ENCODE results near the gene TGM1.

Gene TGM1

GRCh38 chr14:24300326-24300980 lies 37.5 kb upstream of the TGM1 start:
- no peaks in the 10 kb centered on the region for H3K27me3 ChIP-seq (ENCODE audit: control insufficient read depth, insufficient read depth, low read length)
- H3K36me3 ChIP-seq (ENCODE audit: insufficient read depth, low read length), result peaks cover 50% of the 10 kb centered on the region
- H3K4me1 ChIP-seq (ENCODE audit: control insufficient read depth, insufficient read depth, low read length), result peaks cover 19% of the 10 kb centered on the region
- H3K4me2 ChIP-seq (ENCODE audit: low read length), result peak overlapping the region; percentile 99
- peak overlapping the region; percentile 98 for H3K4me3 ChIP-seq (ENCODE audit: low read length)
- H3K9ac ChIP-seq (ENCODE audit: low read depth, low read length), result peak overlapping the region; percentile 91
- no peaks in the 10 kb centered on the region for H3K9me3 ChIP-seq (replicated peaks; ENCODE audit: low read length)

GRCh38 chr14:24299255-24300191 lies 36.5 kb upstream of the TGM1 start, which contains the start of the genes DHRS1 and NOP9:
DHRS1 (minus strand) TSS chr14:24299780; CDS start chr14:24299106, 674 bp downstream.
NOP9 (plus strand) TSS chr14:24299850; CDS start chr14:24299955, 105 bp downstream.
- Histone ChIP-seq H3K27me3 (ENCODE audit: control insufficient read depth, insufficient read depth, low read length) (no peaks in the 10 kb centered on the region), H3K36me3 (ENCODE audit: insufficient read depth, low read length) (peaks cover 41% of the 10 kb centered on the region), H3K9me3 (replicated peaks; ENCODE audit: low read length) (no peaks in the 10 kb centered on the region), H3K4me2 (ENCODE audit: low read length) (peak within 1 kb of the TSS; percentile 99), H3K4me1 (ENCODE audit: control insufficient read depth, insufficient read depth, low read length) (peaks cover 19% of the 10 kb centered on the region), H3K9ac (ENCODE audit: low read depth, low read length) (peak within 1 kb of the TSS; percentile 91), H3K4me3 (ENCODE audit: low read length) (peak within 1 kb of the TSS; percentile 98)

- peaks cover 19% of the 10 kb centered on the region for H3K4me1 ChIP-seq (ENCODE audit: control insufficient read depth, insufficient read depth, low read length)
- H3K36me3 ChIP-seq (ENCODE audit: insufficient read depth, low read length), result peaks cover 34% of the 10 kb centered on the region
Observed at GRCh38 chr14:24298892-24299254, 35.9 kb upstream of the TGM1 start.

GRCh38 chr14:24297190-24297964 lies 34.4 kb upstream of the TGM1 start:
- Histone ChIP-seq H3K4me3 (ENCODE audit: low read length) (no peak overlapping the region), H3K4me1 (ENCODE audit: control insufficient read depth, insufficient read depth, low read length) (peaks cover 19% of the 10 kb centered on the region), H3K9me3 (replicated peaks; ENCODE audit: low read length) (no peaks in the 10 kb centered on the region), H3K36me3 (ENCODE audit: insufficient read depth, low read length) (peaks cover 26% of the 10 kb centered on the region), H3K4me2 (ENCODE audit: low read length) (no peak overlapping the region), H3K27me3 (ENCODE audit: control insufficient read depth, insufficient read depth, low read length) (no peaks in the 10 kb centered on the region), H3K9ac (ENCODE audit: low read depth, low read length) (no peak overlapping the region)

More at GRCh38 chr14:24298892-24299254, 35.9 kb upstream of the TGM1 start:
- peak overlapping the region; percentile 98 for H3K4me3 ChIP-seq (ENCODE audit: low read length)
- H3K27me3 ChIP-seq (ENCODE audit: control insufficient read depth, insufficient read depth, low read length), result no peaks in the 10 kb centered on the region
- no peaks in the 10 kb centered on the region for H3K9me3 ChIP-seq (replicated peaks; ENCODE audit: low read length)
- peak overlapping the region; percentile 91 for H3K9ac ChIP-seq (ENCODE audit: low read depth, low read length)
- peak overlapping the region; percentile 99 for H3K4me2 ChIP-seq (ENCODE audit: low read length)

GRCh38 chr14:24296341-24297157 lies 33.6 kb upstream of the TGM1 start:
- peaks cover 25% of the 10 kb centered on the region for H3K36me3 ChIP-seq (ENCODE audit: insufficient read depth, low read length)
- no peaks in the 10 kb centered on the region for H3K27me3 ChIP-seq (ENCODE audit: control insufficient read depth, insufficient read depth, low read length)
- H3K4me1 ChIP-seq (ENCODE audit: control insufficient read depth, insufficient read depth, low read length), result peaks cover 19% of the 10 kb centered on the region
- H3K4me3 ChIP-seq (ENCODE audit: low read length), result no peak overlapping the region
- peak overlapping the region; percentile 22 for H3K9ac ChIP-seq (ENCODE audit: low read depth, low read length)
- peak overlapping the region; percentile 38 for H3K4me2 ChIP-seq (ENCODE audit: low read length)
- no peaks in the 10 kb centered on the region for H3K9me3 ChIP-seq (replicated peaks; ENCODE audit: low read length)

GRCh38 chr14:24293525-24293924 lies 30.5 kb upstream of the TGM1 start:
- H3K36me3 ChIP-seq (ENCODE audit: insufficient read depth, low read length), result peaks cover 37% of the 10 kb centered on the region
- H3K9ac ChIP-seq (ENCODE audit: low read depth, low read length), result no peak overlapping the region
- peaks cover 6% of the 10 kb centered on the region for H3K4me1 ChIP-seq (ENCODE audit: control insufficient read depth, insufficient read depth, low read length)
- H3K4me2 ChIP-seq (ENCODE audit: low read length), result no peak overlapping the region
- H3K4me3 ChIP-seq (ENCODE audit: low read length), result no peak overlapping the region
- no peaks in the 10 kb centered on the region for H3K27me3 ChIP-seq (ENCODE audit: control insufficient read depth, insufficient read depth, low read length)
- H3K9me3 ChIP-seq (replicated peaks; ENCODE audit: low read length), result no peaks in the 10 kb centered on the region

- Histone ChIP-seq H3K36me3 (ENCODE audit: insufficient read depth, low read length) (peaks cover 37% of the 10 kb centered on the region), H3K9ac (ENCODE audit: low read depth, low read length) (no peak overlapping the region), H3K27me3 (ENCODE audit: control insufficient read depth, insufficient read depth, low read length) (no peaks in the 10 kb centered on the region), H3K4me3 (ENCODE audit: low read length) (no peak overlapping the region), H3K4me1 (ENCODE audit: control insufficient read depth, insufficient read depth, low read length) (peaks cover 5% of the 10 kb centered on the region), H3K4me2 (ENCODE audit: low read length) (no peak overlapping the region), H3K9me3 (replicated peaks; ENCODE audit: low read length) (no peaks in the 10 kb centered on the region)
Observed at GRCh38 chr14:24292118-24292807, 29.3 kb upstream of the TGM1 start.

GRCh38 chr14:24291446-24292117 lies 28.6 kb upstream of the TGM1 start:
- H3K9me3 ChIP-seq (replicated peaks; ENCODE audit: low read length), result no peaks in the 10 kb centered on the region
- no peak overlapping the region for H3K9ac ChIP-seq (ENCODE audit: low read depth, low read length)
- H3K4me1 ChIP-seq (ENCODE audit: control insufficient read depth, insufficient read depth, low read length), result peaks cover 3% of the 10 kb centered on the region
- H3K4me3 ChIP-seq (ENCODE audit: low read length), result no peak overlapping the region
- H3K27me3 ChIP-seq (ENCODE audit: control insufficient read depth, insufficient read depth, low read length), result no peaks in the 10 kb centered on the region
- H3K36me3 ChIP-seq (ENCODE audit: insufficient read depth, low read length), result peaks cover 36% of the 10 kb centered on the region
- H3K4me2 ChIP-seq (ENCODE audit: low read length), result no peak overlapping the region

GRCh38 chr14:24290746-24291145 lies 27.8 kb upstream of the TGM1 start:
- Histone ChIP-seq H3K27me3 (ENCODE audit: control insufficient read depth, insufficient read depth, low read length) (no peaks in the 10 kb centered on the region), H3K9me3 (replicated peaks; ENCODE audit: low read length) (no peaks in the 10 kb centered on the region), H3K4me2 (ENCODE audit: low read length) (no peak overlapping the region), H3K9ac (ENCODE audit: low read depth, low read length) (no peak overlapping the region), H3K4me1 (ENCODE audit: control insufficient read depth, insufficient read depth, low read length) (no peaks in the 10 kb centered on the region), H3K4me3 (ENCODE audit: low read length) (no peak overlapping the region), H3K36me3 (ENCODE audit: insufficient read depth, low read length) (peaks cover 28% of the 10 kb centered on the region)
